OCI-LY7 (cell line): ENCODE data around the gene ARHGAP4. TPM values are rescaled to one million over a fixed set of nuclear protein-coding genes. Genes with fewer than 3 reads are reported as not detected.

Experiments used
- BruUV-seq: library from RNA; stranded (reverse); fragments of 400-500 nt; replicated peaks from 2 replicates; lab custom pipeline; 2021; lab: Mats Ljungman, UMichigan
- CTCF ChIA-PET: fragments of 300-600 bp; sonication (Branson Sonifier 250); formaldehyde crosslinking; loops from one replicate; lab custom pipeline; 2022; ENCODE audit warnings: antibody characterized with exemption; ENCODE audit not compliant: unreplicated experiment; lab: Charles Lee
- POLR2A ChIA-PET: fragments of 300-600 bp; sonication (Branson Sonifier 250); formaldehyde crosslinking; loops from one replicate; lab custom pipeline; 2022; ENCODE audit warnings: antibody characterized with exemption; lab: Charles Lee
- DNase-seq: peaks from one replicate; pipeline ENCODE4 v3.0.0-alpha.2; 2015; ENCODE audit warnings: low spot score
- H2AFZ ChIP-seq: fragments of 200-600 bp; sonication (generic), shearing (Covaris generic); 2 replicates; pipeline ENCODE4 v1.6.1; 2014; ENCODE audit warnings: mild to moderate bottlenecking, antibody characterized with exemption, low read length, moderate library complexity
- H3K27ac ChIP-seq: fragments of 200-600 bp; sonication (generic); 2 replicates; pipeline ENCODE4 v1.5.1; 2014; ENCODE audit warnings: mixed run types, low read depth, mild to moderate bottlenecking, moderate library complexity, low read length, inconsistent platforms; ENCODE audit not compliant: poor library complexity, severe bottlenecking
- H3K36me3 ChIP-seq: fragments of 200-600 bp; sonication (generic); 2 replicates; pipeline ENCODE4 v1.6.1; 2014; ENCODE audit warnings: mild to moderate bottlenecking, antibody characterized with exemption, low read length, moderate library complexity, mixed read lengths; ENCODE audit not compliant: insufficient read depth
- H3K4me1 ChIP-seq: fragments of 200-600 bp; sonication (generic); 2 replicates; pipeline ENCODE4 v1.5.1; 2014; ENCODE audit warnings: mild to moderate bottlenecking, low read length; ENCODE audit not compliant: insufficient read depth, poor library complexity, severe bottlenecking
- H3K4me2 ChIP-seq: fragments of 200-600 bp; sonication (generic); 2 replicates; pipeline ENCODE4 v1.6.1; 2014; ENCODE audit warnings: mild to moderate bottlenecking, low read length
- H3K4me3 ChIP-seq: fragments of 200-600 bp; sonication (generic); 2 replicates; pipeline ENCODE4 v1.5.1; 2014; ENCODE audit warnings: mild to moderate bottlenecking, low read depth, low read length; ENCODE audit not compliant: poor library complexity, severe bottlenecking
- H3K79me2 ChIP-seq: fragments of 200-600 bp; sonication (generic); 2 replicates; pipeline ENCODE4 v1.6.1; 2016; ENCODE audit warnings: low read depth, mild to moderate bottlenecking, low read length, moderate library complexity, mixed read lengths; ENCODE audit not compliant: insufficient read depth
- H3K9me2 ChIP-seq: fragments of 200-600 bp; sonication (generic); 2 replicates; pipeline ENCODE4 v1.6.1; 2016; ENCODE audit warnings: mild to moderate bottlenecking, low read length, mixed read lengths; ENCODE audit not compliant: insufficient read depth
- H3K9me3 ChIP-seq: fragments of 200-600 bp; sonication (generic); 2 replicates; pipeline ENCODE4 v1.6.1; 2014; ENCODE audit warnings: mild to moderate bottlenecking, mixed run types, low read length, mixed read lengths
- H4K20me1 ChIP-seq: fragments of 200-600 bp; sonication (generic); 2 replicates; pipeline ENCODE4 v1.6.1; 2014; ENCODE audit warnings: mild to moderate bottlenecking, antibody characterized with exemption, low read length, moderate library complexity, mixed read lengths; ENCODE audit not compliant: insufficient read depth
- CTCF ChIP-seq: fragments of 200-600 bp; sonication (generic); conservative IDR thresholded peaks from 2 replicates; pipeline ENCODE4 v1.5.1; 2014; ENCODE audit warnings: mild to moderate bottlenecking, antibody characterized with exemption, low read length, moderate library complexity, mixed read lengths
- EZH2phosphoT487 ChIP-seq: fragments of 200-600 bp; sonication (generic); IDR thresholded peaks from 2 replicates; pipeline ENCODE4 v1.6.1; 2018; ENCODE audit warnings: low read depth, borderline replicate concordance, mild to moderate bottlenecking, mixed run types, antibody characterized with exemption, low read length, moderate library complexity, mixed read lengths
- intact Hi-C: fragments of 100-400 bp; cut with micrococcal nuclease; formaldehyde crosslinking; loops from one replicate; pipeline ENCODE4 v1.10.0; 2022; ENCODE audit not compliant: unreplicated experiment
- total RNA-seq, 2 experiments: library from RNA; depleted of rRNA in 1 of 2; stranded (reverse); fragments of >200 nt in 1 of 2; shearing (Covaris generic) in 1 of 2; gene quantifications; 2 replicates each; pipeline ENCODE4 v1.2.3, GENCODE V29; 2014 to 2022

The ARHGAP4 gene
- total RNA-seq, 2 experiments from 2014 or later: 126 to 128 TPM

- Histone ChIP-seq H4K20me1 (no peaks in the 10 kb centered on the region), H3K9me2 (no peaks in the 10 kb centered on the region), H3K4me1 (no peaks in the 10 kb centered on the region), H3K27ac (no peak overlapping the region), H3K9me3 (no peaks in the 10 kb centered on the region), H2AFZ (no peak overlapping the region), H3K36me3 (no peaks in the 10 kb centered on the region), H3K4me3 (no peak overlapping the region), H3K79me2 (no peaks in the 10 kb centered on the region), H3K4me2 (no peak overlapping the region)
- BruUV-seq: no TSS peak
- TF ChIP-seq CTCF (peak; percentile 41; the same call in 1 of the 2 replicates), EZH2phosphoT487 (no peak)
- intact Hi-C loops: loop anchor here (5.0 to 10.0 kb wide), 2 partner anchors 60 to 122 kb away; partner anchors contain the start of gene PLXNB3
- POLR2A ChIA-PET: no interaction called here
- no peak for DNase-seq
- CTCF ChIA-PET: no interaction called here
Measured at GRCh38 chrX:153884590-153884989, 41.5 kb downstream of the ARHGAP4 start.

- Histone ChIP-seq H3K4me2 (no peak overlapping the region), H3K4me1 (no peaks in the 10 kb centered on the region), H2AFZ (no peak overlapping the region), H3K36me3 (no peaks in the 10 kb centered on the region), H3K79me2 (no peaks in the 10 kb centered on the region), H3K9me2 (no peaks in the 10 kb centered on the region), H3K27ac (no peak overlapping the region), H4K20me1 (no peaks in the 10 kb centered on the region), H3K4me3 (no peak overlapping the region), H3K9me3 (no peaks in the 10 kb centered on the region)
- DNase-seq: no peak
- intact Hi-C loops: loop anchor here (5.0 to 10.0 kb wide), 2 partner anchors 59 to 122 kb away; partner anchors contain the start of gene PLXNB3
- no peak for TF ChIP-seq CTCF
- TF ChIP-seq EZH2phosphoT487: no peak
- ChIA-PET CTCF (no interaction called here), POLR2A (no interaction called here)
- no TSS peak for BruUV-seq
Measured at GRCh38 chrX:153884136-153884535, 41.9 kb downstream of the ARHGAP4 start.

GRCh38 chrX:153883163-153883843 is 42.8 kb downstream of the ARHGAP4 start:
- Histone ChIP-seq H3K4me3 (no peak overlapping the region), H3K36me3 (no peaks in the 10 kb centered on the region), H3K4me2 (no peak overlapping the region), H2AFZ (no peak overlapping the region), H3K4me1 (no peaks in the 10 kb centered on the region), H3K79me2 (no peaks in the 10 kb centered on the region), H3K27ac (no peak overlapping the region), H4K20me1 (no peaks in the 10 kb centered on the region), H3K9me2 (no peaks in the 10 kb centered on the region), H3K9me3 (no peaks in the 10 kb centered on the region)
- TF ChIP-seq CTCF (no peak), EZH2phosphoT487 (no peak)
- CTCF ChIA-PET: no interaction called here
- BruUV-seq: no TSS peak
- intact Hi-C loops: loop anchor here (5.0 to 10.0 kb wide), 2 partner anchors 59 to 121 kb away; partner anchors contain the start of gene PLXNB3
- POLR2A ChIA-PET: no interaction called here
- no peak for DNase-seq
